Neural cell (in vitro differentiated cells): ENCODE measurements around the gene WNT3. TPM values are rescaled to one million over a fixed set of nuclear protein-coding genes. Genes with fewer than 3 reads are reported as not detected.

Experiments
- H2AFZ ChIP-seq: fragments of 200-600, 300-800 bp; sonication (generic), shearing (Covaris generic); 2 replicates; pipeline ENCODE4 v1.6.0; 2014; ENCODE audit warnings: low read depth, mild to moderate bottlenecking, antibody characterized with exemption, low read length, moderate library complexity
- H3F3A ChIP-seq: fragments of 200-600 bp; shearing (Covaris generic); 2 replicates; pipeline ENCODE4 v1.6.1; 2016; ENCODE audit warnings: mild to moderate bottlenecking, moderate library complexity, mixed read lengths, antibody characterized with exemption, low read length; ENCODE audit not compliant: insufficient read depth, poor library complexity, severe bottlenecking
- H3K27ac ChIP-seq: fragments of 200-600, 300-800 bp; sonication (generic), shearing (Covaris generic); 2 replicates; pipeline ENCODE4 v1.5.1; 2014; ENCODE audit warnings: mild to moderate bottlenecking, low read length, moderate library complexity
- H3K27me3 ChIP-seq: fragments of 300-800, 200-600 bp; sonication (generic), shearing (Covaris generic); 2 replicates; pipeline ENCODE4 v1.6.0; 2014; ENCODE audit warnings: mild to moderate bottlenecking, low read depth, low read length, moderate library complexity; ENCODE audit not compliant: insufficient read depth
- H3K36me3 ChIP-seq: fragments of 300-800, 200-600 bp; sonication (generic), shearing (Covaris generic); 2 replicates; pipeline ENCODE4 v1.5.1; 2014; ENCODE audit warnings: mild to moderate bottlenecking, antibody characterized with exemption, low read length, moderate library complexity; ENCODE audit not compliant: insufficient read depth
- H3K4me2 ChIP-seq: fragments of 300-800, 200-600 bp; sonication (generic), shearing (Covaris generic); 2 replicates; pipeline ENCODE4 v1.6.0; 2014; ENCODE audit warnings: mild to moderate bottlenecking, low read length
- H3K4me3 ChIP-seq: fragments of 300-800, 200-600 bp; sonication (generic), shearing (Covaris generic); 2 replicates; pipeline ENCODE4 v1.5.1; 2014; ENCODE audit warnings: mild to moderate bottlenecking, low read length, moderate library complexity
- H3K79me2 ChIP-seq: fragments of 200-600 bp; shearing (Covaris generic); replicated peaks from 2 replicates; pipeline ENCODE4 v1.6.0; 2014; ENCODE audit warnings: mild to moderate bottlenecking, low read length, moderate library complexity; ENCODE audit not compliant: insufficient read depth
- H3K9ac ChIP-seq: fragments of 300-800, 200-600 bp; sonication (generic), shearing (Covaris generic); 2 replicates; pipeline ENCODE4 v1.6.1; 2016; ENCODE audit warnings: mild to moderate bottlenecking, low read length, mixed read lengths
- H3K9me2 ChIP-seq: fragments of 200-600 bp; shearing (Covaris generic); 2 replicates; pipeline ENCODE4 v1.6.1; 2016; ENCODE audit warnings: mild to moderate bottlenecking, low read length, mixed read lengths; ENCODE audit not compliant: insufficient read depth
- H3K9me3 ChIP-seq: fragments of 200-600, 300-800 bp; sonication (generic), shearing (Covaris generic); 2 replicates; pipeline ENCODE4 v1.6.1; 2016; ENCODE audit warnings: mild to moderate bottlenecking, mixed run types, low read length, moderate library complexity, mixed read lengths
- H4K20me1 ChIP-seq: fragments of 200-600 bp; shearing (Covaris generic); 2 replicates; pipeline ENCODE4 v1.6.1; 2016; ENCODE audit warnings: mild to moderate bottlenecking, mixed run types; ENCODE audit not compliant: insufficient read depth
- CTCF ChIP-seq: fragments of 450-650 bp; IDR thresholded peaks from 2 replicates; pipeline ENCODE4 v1.5.1; 2014; ENCODE audit warnings: antibody characterized with exemption, mild to moderate bottlenecking, moderate library complexity; ENCODE audit not compliant: poor library complexity, severe bottlenecking
- EP300 ChIP-seq: fragments of 450-650 bp; conservative IDR thresholded peaks from 2 replicates; pipeline ENCODE4 v1.6.1; 2014; ENCODE audit warnings: antibody characterized with exemption, mild to moderate bottlenecking, moderate library complexity; ENCODE audit not compliant: poor library complexity, severe bottlenecking
- EZH2 ChIP-seq: fragments of 200-600, 300-800 bp; shearing (Covaris generic), sonication (generic); IDR thresholded peaks from 2 replicates; pipeline ENCODE4 v1.6.1; 2014; ENCODE audit warnings: antibody characterized with exemption, low read length, borderline replicate concordance, mild to moderate bottlenecking; ENCODE audit not compliant: insufficient read depth, poor library complexity, severe bottlenecking
- MXI1 ChIP-seq: fragments of 450-650 bp; conservative IDR thresholded peaks from 2 replicates; pipeline ENCODE4 v1.6.1; 2014; ENCODE audit warnings: antibody characterized with exemption, mild to moderate bottlenecking; ENCODE audit not compliant: poor library complexity, severe bottlenecking
- POLR2AphosphoS5 ChIP-seq: IDR thresholded peaks from 2 replicates; pipeline ENCODE4 v1.6.1; 2012
- RAD21 ChIP-seq: fragments of 450-650 bp; conservative IDR thresholded peaks from 2 replicates; pipeline ENCODE4 v1.6.1; 2014; ENCODE audit warnings: antibody characterized with exemption, mild to moderate bottlenecking, moderate library complexity
- REST ChIP-seq: IDR thresholded peaks from 2 replicates; pipeline ENCODE4 v1.6.1; 2012; ENCODE audit warnings: borderline replicate concordance
- SMC3 ChIP-seq: fragments of 450-650 bp; conservative IDR thresholded peaks from 2 replicates; pipeline ENCODE4 v1.6.1; 2014; ENCODE audit warnings: antibody characterized with exemption, mild to moderate bottlenecking, moderate library complexity; ENCODE audit not compliant: poor library complexity
- TAF1 ChIP-seq: IDR thresholded peaks from 2 replicates; pipeline ENCODE4 v1.6.1; 2012; ENCODE audit warnings: low read depth
- polyA plus RNA-seq: library from polyadenylated mRNA; depleted of rRNA; stranded (reverse); fragments of >200 nt; gene quantifications from 2 replicates; pipeline ENCODE4 v1.2.3, GENCODE V29; 2014

WNT3 gene
- polyA plus RNA-seq, 1 donor from 2014 or later: 7.6 TPM

GRCh38 chr17:46821482-46822387 is 3.2 kb upstream of the WNT3 start:
- Histone ChIP-seq H3K36me3 (no peaks in the 10 kb centered on the region), H3K27ac (no peak overlapping the region), H3K4me2 (no peak overlapping the region), H3K79me2 (no peaks in the 10 kb centered on the region), H3K9me3 (no peaks in the 10 kb centered on the region), H4K20me1 (no peaks in the 10 kb centered on the region), H2AFZ (no peak overlapping the region), H3K9me2 (no peaks in the 10 kb centered on the region), H3F3A (no peaks in the 10 kb centered on the region), H3K27me3 (peaks cover 91% of the 10 kb centered on the region), H3K4me3 (no peak overlapping the region), H3K9ac (no peak overlapping the region)
- TF ChIP-seq MXI1 (no peak), EP300 (no peak), REST (no peak), SMC3 (no peak), TAF1 (no peak), RAD21 (no peak), POLR2AphosphoS5 (no peak), CTCF (no peak), EZH2 (no peak)

GRCh38 chr17:46820592-46821450 is 2.3 kb upstream of the WNT3 start:
- no peaks in the 10 kb centered on the region for H4K20me1 ChIP-seq
- peaks cover 91% of the 10 kb centered on the region for H3K27me3 ChIP-seq
- no peaks in the 10 kb centered on the region for H3F3A ChIP-seq
- TF ChIP-seq REST (no peak), MXI1 (no peak), RAD21 (no peak), SMC3 (no peak), EZH2 (no peak), POLR2AphosphoS5 (no peak), TAF1 (no peak), EP300 (no peak), CTCF (no peak)
- H3K9me2 ChIP-seq: no peaks in the 10 kb centered on the region
- H3K4me3 ChIP-seq: no peak overlapping the region
- no peak overlapping the region for H3K27ac ChIP-seq
- no peaks in the 10 kb centered on the region for H3K9me3 ChIP-seq
- H3K9ac ChIP-seq: no peak overlapping the region
- no peak overlapping the region for H3K4me2 ChIP-seq
- no peak overlapping the region for H2AFZ ChIP-seq
- H3K36me3 ChIP-seq: no peaks in the 10 kb centered on the region
- no peaks in the 10 kb centered on the region for H3K79me2 ChIP-seq
